ENCODE results near the gene DNAH17. TPM values are rescaled to one million over a fixed set of nuclear protein-coding genes. Genes with fewer than 3 reads are reported as not detected.

DNAH17 gene
- total and polyA plus RNA-seq, 7 donors, result 0.04 to 3.5 (median 0.08) TPM

DNA sequence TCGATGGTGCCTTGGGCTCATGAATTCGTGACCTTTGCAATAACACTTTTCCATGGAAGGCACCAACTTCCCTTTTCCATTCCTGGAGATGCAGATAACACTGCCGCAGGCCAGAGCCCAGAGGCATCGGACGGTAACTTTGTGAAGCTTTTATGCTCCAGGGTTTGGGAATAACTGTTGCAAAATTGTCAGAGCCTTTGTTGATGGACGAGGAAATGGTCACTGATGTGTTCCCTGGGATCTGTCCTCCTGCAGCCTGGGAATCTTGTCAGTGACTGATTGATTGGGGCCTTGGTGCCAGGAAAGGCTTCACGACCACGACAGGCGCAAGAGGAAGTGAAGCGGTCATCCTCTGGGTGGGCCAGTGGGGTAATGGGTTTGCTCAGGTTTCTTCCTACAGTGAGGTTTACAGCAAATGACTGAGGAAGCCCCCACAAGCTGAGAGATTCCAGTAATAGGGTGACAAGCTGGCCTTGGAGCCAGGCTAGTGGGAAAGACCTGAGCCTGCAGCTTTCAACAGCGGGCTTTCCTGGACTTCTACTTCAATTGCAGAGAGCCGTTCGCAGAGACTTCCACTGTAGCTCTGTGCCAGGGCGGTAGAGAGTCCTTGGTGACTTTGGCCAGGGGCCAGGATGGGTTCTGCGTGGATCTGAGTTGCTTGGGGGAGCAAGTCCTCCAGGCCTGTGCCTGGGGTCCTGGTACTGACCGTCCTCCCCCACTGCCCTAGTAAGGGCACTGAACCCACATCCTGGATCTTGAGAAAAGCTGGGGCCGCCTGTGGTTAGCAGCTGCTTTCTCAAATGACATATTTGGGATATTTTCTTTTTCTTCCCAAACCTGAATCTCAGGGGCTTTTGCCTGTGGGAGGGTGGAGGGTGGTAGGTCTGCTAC, 161.1 kb downstream of the DNAH17 start:
- Histone ChIP-seq H3K9me3 (no peaks in the 10 kb centered on the region), H3K4me3 (no peak overlapping the region), H3K36me3 (ENCODE audit: insufficient read depth in 1 of 2, low read depth in 1 of 2) (peaks cover 0 to 31% of the 10 kb centered on the region in 2 donors), H3K27ac (peak overlapping the region; percentile 75), H3K4me1 (peaks cover 58% of the 10 kb centered on the region), H3K27me3 (ENCODE audit: insufficient read depth in 3 of 3, low read length in 2 of 3) (no peaks in the 10 kb centered on the region)
- ATAC-seq (no peak), DNase-seq (no peak)
- intact Hi-C loops (cut with DNase I), result no loop called here
- TF ChIP-seq, protein P1, sequence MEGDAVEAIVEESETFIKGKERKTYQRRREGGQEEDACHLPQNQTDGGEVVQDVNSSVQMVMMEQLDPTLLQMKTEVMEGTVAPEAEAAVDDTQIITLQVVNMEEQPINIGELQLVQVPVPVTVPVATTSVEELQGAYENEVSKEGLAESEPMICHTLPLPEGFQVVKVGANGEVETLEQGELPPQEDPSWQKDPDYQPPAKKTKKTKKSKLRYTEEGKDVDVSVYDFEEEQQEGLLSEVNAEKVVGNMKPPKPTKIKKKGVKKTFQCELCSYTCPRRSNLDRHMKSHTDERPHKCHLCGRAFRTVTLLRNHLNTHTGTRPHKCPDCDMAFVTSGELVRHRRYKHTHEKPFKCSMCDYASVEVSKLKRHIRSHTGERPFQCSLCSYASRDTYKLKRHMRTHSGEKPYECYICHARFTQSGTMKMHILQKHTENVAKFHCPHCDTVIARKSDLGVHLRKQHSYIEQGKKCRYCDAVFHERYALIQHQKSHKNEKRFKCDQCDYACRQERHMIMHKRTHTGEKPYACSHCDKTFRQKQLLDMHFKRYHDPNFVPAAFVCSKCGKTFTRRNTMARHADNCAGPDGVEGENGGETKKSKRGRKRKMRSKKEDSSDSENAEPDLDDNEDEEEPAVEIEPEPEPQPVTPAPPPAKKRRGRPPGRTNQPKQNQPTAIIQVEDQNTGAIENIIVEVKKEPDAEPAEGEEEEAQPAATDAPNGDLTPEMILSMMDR (IDR thresholded peaks at IDR 0.05), result no peak
- 67 to 73% (median 73%) methylated on average over 17 of the region's 17 CpGs for WGBS, 3 donors

DNA sequence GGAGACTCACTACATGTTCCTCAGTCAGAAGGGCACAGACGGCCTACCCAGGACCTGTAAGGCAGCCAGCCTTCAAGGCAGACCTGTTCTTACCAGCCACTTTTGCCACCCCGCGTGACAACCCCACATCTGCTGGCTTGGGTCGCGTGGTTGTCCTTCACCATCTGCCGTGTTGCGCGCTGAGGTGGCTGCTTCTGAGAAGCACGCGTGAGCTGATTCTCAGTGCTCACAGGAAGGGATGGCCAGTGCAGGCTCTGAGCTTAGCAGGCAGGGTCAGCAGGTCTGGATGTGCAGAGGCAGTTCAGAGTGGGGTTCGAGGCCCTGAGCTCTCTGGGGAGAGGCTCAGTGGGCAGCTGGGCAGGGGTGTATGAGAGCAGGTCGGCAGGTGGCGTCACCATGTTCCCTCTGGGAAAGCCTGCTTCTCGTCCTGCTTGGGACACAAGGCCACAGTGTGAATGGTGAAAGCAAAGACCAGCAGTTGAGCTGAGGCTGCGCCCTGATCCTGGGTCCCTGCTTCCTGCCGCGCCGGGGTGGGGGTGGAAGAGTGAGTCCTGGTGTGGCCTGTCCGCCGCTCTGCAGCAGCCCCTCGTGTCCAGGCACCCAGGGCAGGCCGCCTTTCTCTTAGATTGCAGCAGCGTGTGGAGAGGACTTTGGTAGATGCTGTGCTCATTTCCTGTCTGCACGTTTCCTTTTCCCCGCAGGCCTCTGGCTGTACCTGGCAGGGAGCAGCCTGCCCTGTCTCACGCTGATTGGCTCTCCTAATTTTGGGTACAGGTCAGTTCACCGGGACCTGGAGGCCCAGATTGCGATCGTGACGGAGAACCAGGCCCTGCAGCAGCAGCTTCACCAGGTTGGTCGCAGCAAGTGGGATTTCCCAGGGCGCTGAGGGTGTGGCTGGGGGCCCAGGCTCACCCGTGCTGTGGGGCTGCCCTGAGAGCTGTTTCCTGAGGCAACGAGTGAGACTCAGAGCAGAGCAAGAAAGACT, 162.7 kb downstream of the DNAH17 start:
- ATAC-seq (no peak), DNase-seq (peak in 1 of 2 donors; percentile 51)
- H3K9me3 ChIP-seq, result no peaks in the 10 kb centered on the region
- no peaks in the 10 kb centered on the region for H3K27me3 ChIP-seq (ENCODE audit: insufficient read depth in 3 of 3, low read length in 2 of 3)
- intact Hi-C loops (cut with DNase I), result no loop called here
- H3K27ac ChIP-seq, result peak overlapping the region; percentile 94
- H3K4me3 ChIP-seq, result no peak overlapping the region
- TF ChIP-seq, protein P1 (IDR thresholded peaks at IDR 0.05), result no peak
- 77 to 80% (median 79%) methylated on average over 32 to 34 of the region's 34 CpGs for WGBS, 3 donors
- peaks cover 0 to 15% of the 10 kb centered on the region in 2 donors for H3K36me3 ChIP-seq (ENCODE audit: insufficient read depth in 1 of 2, low read depth in 1 of 2)
- peaks cover 73% of the 10 kb centered on the region for H3K4me1 ChIP-seq

DNA sequence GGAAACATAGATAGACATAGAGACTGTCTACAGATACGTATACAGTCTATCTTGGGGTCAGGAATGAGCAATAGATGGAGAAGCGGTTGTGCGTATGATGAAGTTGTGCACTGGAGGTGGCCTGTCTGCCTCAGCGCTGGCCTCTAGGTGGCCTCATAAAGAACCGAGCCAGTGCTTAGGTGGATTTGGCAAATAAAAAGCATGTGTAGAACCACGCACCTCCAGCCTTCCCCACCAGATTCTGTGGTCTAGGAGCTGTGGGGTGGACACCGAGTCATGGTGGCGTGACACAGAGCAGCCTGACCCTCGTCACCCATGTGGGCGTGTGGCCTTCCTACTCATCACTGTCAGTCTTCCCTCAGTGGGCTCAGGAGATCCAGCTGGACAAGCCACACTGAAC, 164.8 kb downstream of the DNAH17 start:
- Histone ChIP-seq H3K27ac (peak overlapping the region; percentile 94), H3K36me3 (ENCODE audit: insufficient read depth in 1 of 2, low read depth in 1 of 2) (peaks cover 0 to 10% of the 10 kb centered on the region in 2 donors), H3K4me1 (peaks cover 84% of the 10 kb centered on the region), H3K9me3 (no peaks in the 10 kb centered on the region), H3K4me3 (no peak overlapping the region), H3K27me3 (ENCODE audit: insufficient read depth in 3 of 3, low read length in 2 of 3) (no peaks in the 10 kb centered on the region)
- intact Hi-C loops (cut with DNase I), result no loop called here
- WGBS, 3 donors, result 80 to 84% (median 82%) methylated on average over 10 of the region's 10 CpGs
- peak in 1 of 2 donors; percentile 33 for DNase-seq
- ATAC-seq, result peak; percentile 39 to 52 (median 47)
- TF ChIP-seq, protein P1 (IDR thresholded peaks at IDR 0.05), result peak; percentile 52

DNA sequence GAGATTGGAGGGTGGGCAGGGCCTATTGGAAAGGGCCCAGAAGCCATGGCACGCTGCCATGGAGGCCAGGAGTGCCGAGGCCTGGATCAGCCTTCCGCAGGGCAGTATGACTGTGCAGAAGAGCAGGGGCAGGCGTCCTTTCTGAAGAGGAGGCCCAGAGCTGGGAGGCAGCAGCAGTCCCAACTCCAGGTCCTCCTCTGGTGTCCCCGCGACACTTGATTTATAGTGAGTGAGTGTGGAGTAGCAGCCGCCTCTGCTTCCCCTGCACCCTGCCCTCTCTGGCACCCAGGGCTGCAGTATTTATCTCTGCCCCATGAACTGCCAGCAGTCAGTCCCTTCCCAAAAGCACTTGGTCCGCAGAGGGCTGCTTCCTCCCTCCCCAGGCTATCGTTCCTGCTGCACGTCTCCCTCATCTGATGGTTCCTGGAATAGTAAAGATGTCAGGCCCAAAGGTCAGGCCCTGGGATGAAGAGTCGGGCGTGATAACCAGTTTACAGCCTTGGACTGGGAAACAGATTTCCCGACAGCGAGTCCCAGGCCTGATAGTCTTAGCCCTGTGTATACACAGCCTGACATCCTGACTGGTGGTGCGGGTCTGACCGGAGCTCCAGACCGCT, 165.8 kb downstream of the DNAH17 start:
- intact Hi-C loops (cut with DNase I), result no loop called here
- TF ChIP-seq, protein P1 (IDR thresholded peaks at IDR 0.05), result no peak
- DNase-seq (peak in 1 of 2 donors; percentile 68), ATAC-seq (peak in 3 of 4 donors; percentile 23 to 39 (median 39))
- 22 to 36% (median 26%) methylated on average over 16 to 17 of the region's 17 CpGs for WGBS, 3 donors
- Histone ChIP-seq H3K4me3 (no peak overlapping the region), H3K4me1 (peaks cover 90% of the 10 kb centered on the region), H3K27me3 (ENCODE audit: insufficient read depth in 3 of 3, low read length in 2 of 3) (no peaks in the 10 kb centered on the region), H3K36me3 (ENCODE audit: insufficient read depth in 1 of 2, low read depth in 1 of 2) (peaks cover 0 to 7% of the 10 kb centered on the region in 2 donors), H3K9me3 (no peaks in the 10 kb centered on the region), H3K27ac (peak overlapping the region; percentile 94)

Data from psoas muscle (tissue), 8 donors.